H1 (cell line): ENCODE measurements around the gene GRIK2.

Experiments used
- CHD2 ChIP-seq: IDR thresholded peaks from 2 replicates; pipeline ENCODE4 v1.6.1; 2012; ENCODE audit warnings: low read length, improper control_type of control experiment
- CREB1 ChIP-seq: IDR thresholded peaks from 2 replicates; pipeline ENCODE4 v1.6.1; 2012; ENCODE audit warnings: inconsistent platforms
- CTCF ChIP-seq, 3 experiments: IDR thresholded peaks; 1 replicate in 2 of 3; 2 replicates in 1 of 3; pipeline versions ENCODE4 v1.5.1 to v1.6.1; 2011; ENCODE audit warnings: low read length in 3 of 3, mild to moderate bottlenecking in 3 of 3, inconsistent platforms in 2 of 3, low read depth in 1 of 3, moderate library complexity in 1 of 3; ENCODE audit not compliant: insufficient read depth in 1 of 3; ENCODE audit errors: control extremely low read depth in 1 of 3
- EZH2 ChIP-seq: fragments of 200-600 bp; sonication (generic); IDR thresholded peaks from 2 replicates; pipeline ENCODE4 v1.7.1; 2012; ENCODE audit warnings: low read depth, mild to moderate bottlenecking, moderate library complexity, low read length, inconsistent platforms; ENCODE audit not compliant: severe bottlenecking
- HDAC2 ChIP-seq, 2 experiments: fragments of 300-600 bp in 1 of 2; sonication (generic) in 1 of 2; IDR thresholded peaks; 2 replicates each; pipeline ENCODE4 v1.6.1; 2011 to 2012; ENCODE audit warnings: low read depth in 2 of 2, low read length in 2 of 2, mild to moderate bottlenecking in 2 of 2, moderate library complexity in 2 of 2, borderline replicate concordance in 1 of 2, inconsistent platforms in 1 of 2
- JUN ChIP-seq: IDR thresholded peaks from 2 replicates; pipeline ENCODE4 v1.6.1; 2011; ENCODE audit warnings: low read depth, mild to moderate bottlenecking, improper control_type of control experiment, low read length
- NRF1 ChIP-seq: IDR thresholded peaks from 2 replicates; pipeline ENCODE4 v1.6.1; 2011; ENCODE audit warnings: mild to moderate bottlenecking, low read depth, low read length, improper control_type of control experiment
- POLR2A ChIP-seq, 2 experiments: IDR thresholded peaks; 1 replicate in 1 of 2; 2 replicates in 1 of 2; pipeline ENCODE4 v1.6.1; 2011; ENCODE audit warnings: low read depth in 2 of 2, low read length in 2 of 2, mild to moderate bottlenecking in 2 of 2; ENCODE audit errors: control extremely low read depth in 1 of 2
- POLR2AphosphoS5 ChIP-seq: IDR thresholded peaks from 2 replicates; pipeline ENCODE4 v1.6.1; 2011; ENCODE audit warnings: low read depth, low read length
- POU5F1 ChIP-seq: IDR thresholded peaks from 2 replicates; pipeline ENCODE4 v1.6.1; 2011; ENCODE audit warnings: low read depth, mild to moderate bottlenecking, low read length, moderate library complexity
- SIX5 ChIP-seq: IDR thresholded peaks from 2 replicates; pipeline ENCODE4 v1.6.1; 2011; ENCODE audit warnings: mild to moderate bottlenecking, low read depth, low read length
- SUZ12 ChIP-seq: fragments of 200-600 bp; sonication (generic); IDR thresholded peaks from 2 replicates; pipeline ENCODE4 v1.6.1; 2012; ENCODE audit warnings: mild to moderate bottlenecking, inconsistent platforms, low read length, moderate library complexity, mixed read lengths
- TAF1 ChIP-seq: IDR thresholded peaks from 2 replicates; pipeline ENCODE4 v1.6.1; 2011; ENCODE audit warnings: mild to moderate bottlenecking, low read depth, low read length

- TF ChIP-seq CHD2 (no peak), CTCF (IDR thresholded peaks at IDR 0.05; ENCODE audit: control extremely low read depth in 1 of 3, insufficient read depth in 1 of 3, low read depth in 1 of 3, low read length in 3 of 3) (no peak), SIX5 (no peak), POU5F1 (no peak), HDAC2 (IDR thresholded peaks at IDR 0.05; ENCODE audit: borderline replicate concordance in 1 of 2, low read depth in 2 of 2, low read length in 2 of 2) (no peak), TAF1 (no peak), JUN (no peak), EZH2 (no peak), POLR2A (IDR thresholded peaks at IDR 0.05; ENCODE audit: control extremely low read depth in 1 of 2, low read depth in 2 of 2, low read length in 2 of 2) (no peak), CREB1 (no peak), POLR2AphosphoS5 (no peak), SUZ12 (no peak), NRF1 (no peak)
These were observed 389.8 kb downstream of the GRIK2 start for GRCh38 chr6:101783287-101783686.
